Measurements from ENCODE around the gene SPSB3.

Gene SPSB3

GRCh38 chr16:1764971-1765370 is 17.4 kb downstream of the SPSB3 start:
- DNase-seq, result no peak

- DNase-seq, result peak; percentile 60
Measured at GRCh38 chr16:1763521-1764511, 18.6 kb downstream of the SPSB3 start.

- DNase-seq, result peak; percentile 47
Measured at GRCh38 chr16:1762879-1763520, 19.4 kb downstream of the SPSB3 start.

GRCh38 chr16:1762196-1762878 is 20.0 kb downstream of the SPSB3 start:
- no peak for DNase-seq

GRCh38 chr16:1761751-1762150 is 20.6 kb downstream of the SPSB3 start:
- DNase-seq, result no peak

GRCh38 chr16:1760911-1761310 is 21.5 kb downstream of the SPSB3 start:
- no peak for DNase-seq

- DNase-seq, result no peak
Measured at GRCh38 chr16:1759511-1759910, 22.9 kb downstream of the SPSB3 start.

- no peak for DNase-seq
Measured at GRCh38 chr16:1758923-1759322, 23.4 kb downstream of the SPSB3 start.

- no peak for DNase-seq
Measured at GRCh38 chr16:1757714-1758461, 24.5 kb downstream of the SPSB3 start.

- no peak for DNase-seq
Measured at GRCh38 chr16:1754204-1754603, 28.2 kb downstream of the SPSB3 start.

- DNase-seq, result no peak
Measured at GRCh38 chr16:1752853-1753252, 29.5 kb downstream of the SPSB3 start.

GRCh38 chr16:1751946-1752345 is 30.4 kb downstream of the SPSB3 start:
- no peak for DNase-seq

GRCh38 chr16:1749152-1750117 is 32.9 kb downstream of the SPSB3 start:
- DNase-seq, result no peak

GRCh38 chr16:1747934-1748333 is 34.4 kb downstream of the SPSB3 start:
- no peak for DNase-seq

GRCh38 chr16:1746693-1747195 is 35.6 kb downstream of the SPSB3 start:
- no peak for DNase-seq

- DNase-seq, result no peak
Measured at GRCh38 chr16:1745900-1746692, 36.3 kb downstream of the SPSB3 start.

GRCh38 chr16:1745181-1745899 is 37.0 kb downstream of the SPSB3 start:
- DNase-seq, result no peak

GRCh38 chr16:1744338-1744840 is 38.0 kb downstream of the SPSB3 start:
- no peak for DNase-seq
